ENCODE data around the gene BLTP1. TPM values are rescaled to one million over a fixed set of nuclear protein-coding genes. Genes with fewer than 3 reads are reported as not detected.

Gene BLTP1
- total RNA-seq, 1 donor from 2014 or later: 47.3 TPM

GRCh38 chr4:122172266-122172665, 20.1 kb downstream of the BLTP1 start:
- no peak for DNase-seq (ENCODE audit: low read depth)
- Histone ChIP-seq H3K27me3 (ENCODE audit: control insufficient read depth, insufficient read depth, low read length) (no peaks in the 10 kb centered on the region), H3K4me3 (ENCODE audit: low read depth, low read length) (no peak overlapping the region), H3K36me3 (ENCODE audit: control insufficient read depth, insufficient read depth, low read length) (no peaks in the 10 kb centered on the region)
- no peak for TF ChIP-seq CTCF (IDR thresholded peaks at IDR 0.05; ENCODE audit: insufficient read depth, low read length, poor library complexity, severe bottlenecking)

- DNase-seq (ENCODE audit: low read depth): no peak
- no peaks in the 10 kb centered on the region for H3K36me3 ChIP-seq (ENCODE audit: control insufficient read depth, insufficient read depth, low read length)
- TF ChIP-seq CTCF (IDR thresholded peaks at IDR 0.05; ENCODE audit: insufficient read depth, low read length, poor library complexity, severe bottlenecking): no peak
- H3K4me3 ChIP-seq (ENCODE audit: low read depth, low read length): no peak overlapping the region
- H3K27me3 ChIP-seq (ENCODE audit: control insufficient read depth, insufficient read depth, low read length): no peaks in the 10 kb centered on the region
Measured at GRCh38 chr4:122178961-122179360, 26.8 kb downstream of the BLTP1 start.

GRCh38 chr4:122195718-122196117, 43.6 kb downstream of the BLTP1 start:
- no peaks in the 10 kb centered on the region for H3K36me3 ChIP-seq (ENCODE audit: control insufficient read depth, insufficient read depth, low read length)
- no peak for TF ChIP-seq CTCF (IDR thresholded peaks at IDR 0.05; ENCODE audit: insufficient read depth, low read length, poor library complexity, severe bottlenecking)
- H3K27me3 ChIP-seq (ENCODE audit: control insufficient read depth, insufficient read depth, low read length): no peaks in the 10 kb centered on the region
- no peak for DNase-seq (ENCODE audit: low read depth)
- no peak overlapping the region for H3K4me3 ChIP-seq (ENCODE audit: low read depth, low read length)

Other genes with a start within 250 kb of the BLTP1 start
- gene TRPC3, start 200.3 kb upstream of the BLTP1 start, total RNA-seq: not detected in 2 replicates
- not detected in 2 replicates for gene ADAD1, start 226.7 kb downstream of the BLTP1 start, total RNA-seq

All from kidney epithelial cell (primary cell).